Right ventricle myocardium inferior (tissue), 1 donor: ENCODE results near the gene PLCB4. TPM values are rescaled to one million over a fixed set of nuclear protein-coding genes. Genes with fewer than 3 reads are reported as not detected.

Experiments
- ATAC-seq: fragments of 200-7000 bp; cut with Tn5 transposase; one replicate; pipeline ENCODE4 v1.9.1; 2020; ENCODE audit warnings: mild to moderate bottlenecking, moderate library complexity
- DNase-seq: peaks from one replicate; pipeline ENCODE4 v3.0.0; 2021; ENCODE audit errors: missing footprints
- intact Hi-C: fragments of 100-400 bp; cut with DNase I; formaldehyde crosslinking; loops from one replicate; pipeline ENCODE4 v1.11.0; 2022
- total RNA-seq: library from RNA; stranded (reverse); fragmentation: NEBNext Ultra II Directional; extraction: Animal tissue kit (Norgen Biotek cat#: 25700); gene quantifications from one replicate; pipeline ENCODE4 v1.2.1, GENCODE V29; 2021
- donor health status: DM: no; HTN: yes; CAD: no; lungs with severe emphysema.

The PLCB4 gene
- total RNA-seq, 1 donor from 2014 or later, result 27.7 TPM

DNA sequence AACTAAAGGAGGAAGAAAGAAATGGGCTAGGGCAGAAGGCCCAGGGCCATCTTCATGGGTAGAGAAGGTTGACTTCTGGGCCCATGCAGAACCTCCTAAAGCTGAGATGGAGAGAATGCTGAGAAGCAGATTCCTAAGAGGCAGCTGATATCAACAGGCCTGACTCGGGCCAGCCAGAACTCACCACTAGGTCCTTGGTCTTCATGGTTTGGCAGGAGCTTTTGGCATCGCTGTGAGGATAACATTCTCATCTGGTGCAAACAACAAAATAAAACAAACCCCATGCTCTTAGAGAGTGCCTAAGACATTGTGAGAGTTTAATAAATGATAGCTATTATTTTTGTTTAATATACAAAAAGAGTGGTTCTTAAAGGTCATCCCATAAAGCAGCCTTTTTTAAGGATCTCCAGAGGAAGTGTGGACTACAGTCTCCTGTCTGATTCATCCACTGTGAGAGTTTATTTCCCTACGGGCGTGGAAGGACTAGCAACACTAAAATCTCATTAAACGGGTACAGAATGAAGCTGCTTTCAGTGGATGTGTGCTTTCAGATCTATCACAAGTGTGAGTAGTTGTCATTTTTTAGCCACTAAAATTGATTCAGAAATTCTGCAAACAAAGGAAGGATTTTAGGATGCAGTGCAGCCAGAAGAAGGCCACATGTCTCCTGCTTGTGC lies 160.0 kb downstream of the PLCB4 start:
- peak; percentile 69 for DNase-seq
- intact Hi-C loops, result loop anchor here (5.0 kb wide), 1 partner anchor 123 kb away; no protein-coding TSS in a partner anchor

DNA sequence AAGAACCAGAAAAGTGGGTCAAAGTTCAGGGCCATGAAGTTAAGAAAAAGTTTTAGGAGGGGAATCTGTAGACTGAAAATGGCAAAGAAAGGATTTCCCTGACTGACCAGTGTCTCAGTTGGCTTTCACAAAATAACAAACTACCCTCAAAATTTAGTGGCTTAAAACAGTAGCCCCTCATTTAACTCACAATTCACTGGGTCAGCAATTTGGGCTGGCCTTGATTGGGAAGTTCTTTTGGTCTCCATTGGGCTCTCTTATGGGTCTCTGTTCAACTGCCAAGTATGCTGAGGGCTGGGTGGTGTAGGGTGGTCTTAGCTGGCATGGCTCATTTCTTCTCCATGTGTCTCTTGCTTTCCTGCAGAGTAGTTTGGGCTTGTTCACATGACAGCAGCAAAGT lies 161.5 kb downstream of the PLCB4 start:
- intact Hi-C loops, result no loop called here
- ATAC-seq (no peak), DNase-seq (no peak)

More for the DNA sequence above, 160.0 kb downstream of the PLCB4 start:
- ATAC-seq, result peak; percentile 83

GRCh38 chr20:9233804-9234203 lies 164.9 kb downstream of the PLCB4 start:
- DNase-seq (no peak), ATAC-seq (no peak)
- intact Hi-C loops, result no loop called here

GRCh38 chr20:9235518-9235917 lies 166.6 kb downstream of the PLCB4 start:
- intact Hi-C loops, result no loop called here
- no peak for ATAC-seq

GRCh38 chr20:9236458-9236857 lies 167.6 kb downstream of the PLCB4 start:
- no peak for ATAC-seq
- no peak for DNase-seq
- intact Hi-C loops, result no loop called here

More at GRCh38 chr20:9235518-9235917, 166.6 kb downstream of the PLCB4 start:
- no peak for DNase-seq

DNA sequence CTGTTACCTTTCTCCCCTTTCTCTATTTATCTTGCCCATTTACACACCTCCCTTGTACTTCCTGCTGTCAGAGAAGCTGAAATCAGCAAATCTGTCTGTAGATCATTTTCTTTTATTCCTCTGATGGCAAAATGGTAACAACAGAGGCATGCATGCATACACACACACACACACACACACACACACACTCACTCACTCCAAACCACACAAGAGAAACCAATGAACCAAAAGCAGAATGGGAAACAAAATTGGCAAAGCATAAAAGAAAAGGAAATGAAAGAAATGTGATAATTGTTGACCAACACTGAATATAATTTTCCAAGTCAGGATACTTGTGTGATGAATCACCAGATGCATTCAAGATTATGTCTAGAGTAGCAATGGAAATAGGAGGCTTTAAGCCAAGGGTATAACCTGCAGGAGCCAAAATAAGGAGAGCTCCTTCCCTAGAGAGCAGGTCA lies 172.4 kb downstream of the PLCB4 start:
- intact Hi-C loops, result no loop called here
- ATAC-seq, result no peak
- DNase-seq, result no peak

DNA sequence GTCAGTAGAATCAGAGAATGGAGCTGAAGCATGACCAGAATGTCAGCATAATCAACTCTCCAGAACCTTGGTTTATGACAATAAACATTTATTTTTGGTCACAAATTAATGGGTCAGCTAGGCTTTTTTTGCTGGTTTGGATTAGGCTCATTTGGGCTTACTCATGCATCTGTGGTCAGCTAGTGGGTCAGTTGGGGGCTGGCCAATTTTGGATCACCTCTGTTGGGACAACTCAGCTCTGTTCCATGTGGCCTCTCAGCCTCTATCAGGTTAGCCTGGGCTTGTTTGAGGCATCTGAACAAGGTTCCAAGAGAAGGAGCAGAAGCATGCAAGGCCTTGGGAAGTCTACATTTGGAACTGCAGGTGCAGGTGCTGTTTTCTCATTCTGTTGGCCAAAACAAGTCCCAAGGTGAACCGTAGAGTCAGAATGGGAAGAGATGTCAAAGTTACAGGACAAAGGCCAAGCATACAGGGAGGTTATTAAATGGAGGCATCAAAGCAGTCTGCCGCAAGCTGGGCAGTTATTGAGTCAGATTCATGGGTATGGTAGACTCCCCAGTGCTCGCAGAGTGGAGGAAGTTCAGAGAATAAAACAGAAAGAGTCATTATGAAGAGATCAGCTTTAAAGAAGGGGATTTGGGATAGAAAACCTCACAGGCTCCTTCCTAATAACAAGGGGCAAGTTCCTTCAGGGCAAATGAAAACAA lies 173.0 kb downstream of the PLCB4 start:
- intact Hi-C loops, result no loop called here
- DNase-seq (no peak), ATAC-seq (no peak)

- no peak for ATAC-seq
- intact Hi-C loops, result no loop called here
- DNase-seq, result no peak
Measured at GRCh38 chr20:9243986-9244385, 175.1 kb downstream of the PLCB4 start.

DNA sequence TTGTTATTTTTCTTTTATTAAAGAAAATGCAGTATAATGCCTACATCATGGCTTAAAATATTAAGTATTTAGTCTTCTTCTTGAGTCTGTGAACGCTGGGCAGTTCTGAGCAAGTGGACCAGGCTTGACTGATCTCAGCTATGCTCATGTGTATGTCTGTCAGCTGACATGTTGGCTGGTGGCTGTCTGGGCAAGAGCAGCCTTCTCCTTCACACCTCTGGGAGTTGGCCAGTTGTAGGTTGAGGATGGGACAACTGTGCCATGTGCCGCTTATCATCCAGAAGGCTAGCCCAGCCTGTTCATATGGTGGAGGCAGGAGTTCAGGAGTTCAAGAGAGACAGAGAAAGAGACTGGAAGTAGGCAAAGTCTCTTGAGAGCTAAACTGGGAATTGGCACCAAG lies 175.9 kb downstream of the PLCB4 start:
- intact Hi-C loops, result no loop called here
- DNase-seq (no peak), ATAC-seq (peak; percentile 34)

- intact Hi-C loops, result no loop called here
- DNase-seq (no peak), ATAC-seq (no peak)
Measured at GRCh38 chr20:9246731-9247130, 177.8 kb downstream of the PLCB4 start.

DNA sequence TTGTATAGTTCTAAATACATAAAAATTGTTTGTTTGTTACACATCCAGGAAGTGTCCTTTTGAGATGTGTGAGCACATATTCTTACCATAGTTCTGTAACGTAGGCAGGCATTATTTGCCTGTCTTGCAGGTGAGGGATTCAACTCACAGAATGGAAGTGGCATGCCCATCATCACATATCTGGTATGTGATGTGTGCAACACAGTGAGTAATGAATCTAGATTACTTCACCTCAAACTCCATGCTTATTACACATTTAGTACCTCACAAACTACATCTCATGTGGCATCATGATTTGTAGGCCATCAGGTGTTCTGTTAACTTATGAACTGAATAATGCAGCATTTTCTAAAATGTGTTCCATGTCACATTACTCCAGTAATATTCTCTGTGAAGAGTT lies 181.6 kb downstream of the PLCB4 start:
- intact Hi-C loops, result no loop called here
- DNase-seq (no peak), ATAC-seq (no peak)

DNA sequence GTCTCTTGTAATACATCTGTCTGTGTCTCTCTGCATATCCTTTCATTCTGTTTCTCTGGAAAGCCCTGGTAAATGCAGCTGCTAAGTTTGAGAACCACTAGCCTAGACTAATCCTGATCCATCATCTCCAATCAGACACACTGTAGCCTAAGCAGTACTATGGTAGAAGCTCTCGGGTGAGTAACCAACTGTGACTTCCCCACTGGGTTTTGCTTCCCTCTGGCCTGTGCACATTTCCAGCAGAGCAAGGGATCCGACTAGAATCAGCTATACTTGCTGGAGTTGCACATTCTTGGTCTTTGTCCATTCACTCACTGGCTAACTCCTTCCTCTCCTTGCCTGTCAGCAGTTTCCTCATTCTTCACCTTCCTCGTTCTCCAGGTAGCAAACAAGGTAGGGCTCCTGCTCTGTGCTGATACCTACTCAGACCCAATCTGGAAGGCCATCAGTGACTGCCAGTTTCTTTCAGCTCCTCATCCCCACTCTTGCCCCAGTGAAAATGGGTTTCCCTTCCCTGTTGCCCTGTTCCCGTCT lies 184.2 kb downstream of the PLCB4 start:
- ATAC-seq (no peak), DNase-seq (no peak)
- intact Hi-C loops, result no loop called here

- intact Hi-C loops, result loop anchor here (5.0 kb wide), 1 partner anchor 97 kb away; no protein-coding TSS in a partner anchor
- DNase-seq (no peak), ATAC-seq (no peak)
Measured at GRCh38 chr20:9255171-9255570, 186.3 kb downstream of the PLCB4 start.

DNA sequence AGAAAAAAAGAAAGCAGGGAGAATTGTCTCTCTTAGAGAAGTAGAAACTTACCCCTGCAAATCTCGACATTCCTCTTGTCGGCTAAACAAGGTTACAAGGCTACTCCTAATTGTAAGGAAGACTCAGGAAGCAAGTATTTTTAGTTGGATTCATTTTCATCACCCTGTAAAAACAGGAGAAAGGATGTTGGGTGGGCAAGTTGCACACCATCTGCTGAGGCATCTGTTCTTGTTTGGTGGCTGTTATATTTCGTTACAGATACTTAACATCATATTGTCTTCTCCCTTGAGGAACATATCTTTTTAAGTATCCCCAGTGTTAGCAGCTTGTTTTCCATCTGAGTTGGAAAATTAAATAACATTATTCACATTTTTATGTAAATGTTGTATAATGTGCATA lies 187.5 kb downstream of the PLCB4 start:
- DNase-seq (no peak), ATAC-seq (no peak)
- intact Hi-C loops, result loop anchor here (5.0 kb wide), 1 partner anchor 96 kb away; no protein-coding TSS in a partner anchor

- intact Hi-C loops, result loop anchor here (5.0 kb wide), 1 partner anchor 93 kb away; no protein-coding TSS in a partner anchor
- DNase-seq (no peak), ATAC-seq (no peak)
Measured at GRCh38 chr20:9258901-9259300, 190.0 kb downstream of the PLCB4 start.

- intact Hi-C loops, result no loop called here
- ATAC-seq (no peak), DNase-seq (no peak)
Measured at GRCh38 chr20:9260027-9260426, 191.1 kb downstream of the PLCB4 start.

GRCh38 chr20:9261781-9262180 lies 192.9 kb downstream of the PLCB4 start:
- DNase-seq (no peak), ATAC-seq (no peak)
- intact Hi-C loops, result no loop called here

DNA sequence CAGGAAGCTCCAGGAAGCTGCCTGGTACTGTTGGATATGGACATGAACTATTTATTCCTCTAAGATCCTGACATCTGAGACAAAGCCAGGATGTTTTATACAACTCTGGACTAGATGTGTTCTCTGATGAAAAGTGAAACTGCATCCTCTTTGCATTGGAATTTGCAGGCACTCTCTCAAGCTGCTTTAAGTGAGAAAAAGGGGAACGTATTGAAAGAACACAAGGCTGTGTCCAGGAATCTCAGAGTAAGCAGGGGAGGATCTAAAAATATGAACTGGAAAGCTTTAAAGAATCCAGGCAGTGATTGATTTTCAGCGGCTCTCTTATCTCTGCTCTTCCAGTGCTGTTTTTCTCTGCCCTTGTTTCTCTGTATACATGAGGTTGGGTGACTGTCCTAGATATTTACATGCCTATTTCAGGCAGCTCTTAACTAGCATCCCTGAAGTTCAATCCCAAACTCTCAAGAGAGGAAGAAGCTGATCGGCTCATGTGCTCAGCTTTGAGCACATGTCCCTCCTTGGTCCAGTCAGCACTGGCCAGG lies 193.8 kb downstream of the PLCB4 start:
- DNase-seq (no peak), ATAC-seq (peak; percentile 59)
- intact Hi-C loops, result no loop called here

DNA sequence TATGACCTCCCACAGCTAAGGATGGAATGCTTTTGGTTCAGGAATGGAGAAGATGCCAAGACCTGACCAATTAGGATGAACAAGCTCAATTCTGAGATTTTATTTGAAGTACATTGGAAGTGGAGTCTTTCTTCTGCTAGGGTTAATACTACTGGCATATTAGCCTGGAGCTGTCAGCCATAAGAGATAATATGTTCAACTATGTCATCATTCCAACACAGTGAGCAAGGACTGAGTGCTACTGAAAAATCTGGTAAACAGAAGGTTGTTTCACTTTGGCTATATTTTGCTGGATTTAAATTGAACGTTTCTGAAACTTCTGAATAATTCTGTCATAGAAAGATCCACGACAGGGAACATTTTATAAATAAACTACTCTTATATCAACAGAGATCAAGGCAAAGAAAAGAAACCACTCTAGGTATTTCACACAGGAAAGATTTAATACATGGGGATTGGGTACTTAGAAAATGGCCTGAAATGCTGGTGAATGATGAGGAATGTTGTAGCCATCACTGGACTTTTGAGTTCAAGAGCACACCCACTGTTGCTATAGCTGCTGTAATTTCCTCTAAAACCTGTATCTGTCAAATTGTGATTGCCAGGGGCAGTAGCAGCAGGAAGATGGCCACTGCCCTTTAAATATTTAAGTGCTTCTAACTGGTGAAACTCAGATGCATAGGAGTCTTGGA lies 200.5 kb downstream of the PLCB4 start:
- intact Hi-C loops, result loop anchor here (5.0 kb wide), 1 partner anchor 202 kb away; the partner anchor contains the start of gene PLCB4
- ATAC-seq (peak; percentile 74), DNase-seq (no peak)
